K562 (cell line): Measurements from ENCODE around the gene SMAP2. TPM values are rescaled to one million over a fixed set of nuclear protein-coding genes. Genes with fewer than 3 reads are reported as not detected.

Source experiments
- CBX8 ChIP-seq: fragments of 200-600 bp; sonication (generic); IDR thresholded peaks from 2 replicates; pipeline ENCODE4 v1.6.1; 2012; ENCODE audit warnings: borderline replicate concordance, mixed run types, low read depth, mild to moderate bottlenecking, moderate library complexity, mixed read lengths, low read length, control low read depth, inconsistent platforms; ENCODE audit not compliant: poor library complexity, severe bottlenecking; ENCODE audit errors: extremely low read depth
- ETS2 ChIP-seq: IDR thresholded peaks from 2 replicates; pipeline ENCODE4 v1.6.1; 2016; ENCODE audit warnings: borderline replicate concordance, missing genetic modification characterization, mild to moderate bottlenecking, moderate library complexity, missing compliant biosample characterization; ENCODE audit not compliant: poor library complexity, severe bottlenecking
- FUS ChIP-seq: fragments of 200-400 bp; formaldehyde crosslinking; optimal IDR thresholded peaks from 2 replicates; pipeline ENCODE3; 2017; ENCODE audit warnings: low read depth, low read length
- HDAC2 ChIP-seq: fragments of 450-650 bp; IDR thresholded peaks from 2 replicates; pipeline ENCODE4 v1.6.1; 2016; ENCODE audit warnings: mild to moderate bottlenecking
- KAT7 ChIP-seq: sonication (generic); formaldehyde crosslinking; IDR thresholded peaks from 2 replicates; pipeline ENCODE4 v1.8.0; 2022; ENCODE audit warnings: missing genetic modification reagents, mild to moderate bottlenecking, borderline replicate concordance
- KDM1A ChIP-seq, 2 experiments: fragments of 450-650 bp; IDR thresholded peaks; 2 replicates each; pipeline ENCODE4 v1.6.1; 2016; ENCODE audit warnings: mild to moderate bottlenecking in 2 of 2
- KLF10 ChIP-seq: fragments of 250-450 bp; sonication (Bioruptor Pico); IDR thresholded peaks from 2 replicates; pipeline ENCODE4 v1.6.1; 2021; ENCODE audit warnings: matching md5 sums
- NCOA1 ChIP-seq: fragments of 450-650 bp; IDR thresholded peaks from 2 replicates; pipeline ENCODE4 v1.6.1; 2016; ENCODE audit warnings: low read depth
- NFE2L1 ChIP-seq: fragments of 450-650 bp; IDR thresholded peaks from 2 replicates; pipeline ENCODE4 v1.6.1; 2016; ENCODE audit warnings: missing genetic modification characterization, low read depth, mild to moderate bottlenecking, missing compliant biosample characterization, moderate library complexity, borderline replicate concordance
- PURB ChIP-seq: sonication (generic); formaldehyde crosslinking; IDR thresholded peaks from 2 replicates; pipeline ENCODE4 v1.9.0; 2021; ENCODE audit warnings: low read depth, mild to moderate bottlenecking, missing genetic modification reagents
- RB1 ChIP-seq: fragments of 450-650 bp; IDR thresholded peaks from 2 replicates; pipeline ENCODE4 v1.6.1; 2017; ENCODE audit warnings: low read depth, mild to moderate bottlenecking
- RBM25 ChIP-seq: fragments of 200-400 bp; formaldehyde crosslinking; IDR thresholded peaks from 2 replicates; pipeline ENCODE4 v1.6.1; 2018; ENCODE audit warnings: low read length, low read depth, moderate library complexity; ENCODE audit not compliant: severe bottlenecking
- RNF2 ChIP-seq: sonication (generic); IDR thresholded peaks from 2 replicates; pipeline ENCODE4 v1.6.1; 2016
- SIN3B ChIP-seq: fragments of 450-650 bp; IDR thresholded peaks from 2 replicates; pipeline ENCODE4 v1.6.1; 2017; ENCODE audit warnings: low read depth, mild to moderate bottlenecking, moderate library complexity
- TAF7 ChIP-seq: fragments of 450-650 bp; IDR thresholded peaks from 2 replicates; pipeline ENCODE4 v1.6.1; 2016; ENCODE audit warnings: missing genetic modification characterization, missing compliant biosample characterization
- TAL1 ChIP-seq: fragments of 450-650 bp; IDR thresholded peaks from 2 replicates; pipeline ENCODE4 v1.6.1; 2016; ENCODE audit warnings: mild to moderate bottlenecking
- ZNF121 ChIP-seq: sonication (generic); formaldehyde crosslinking; conservative IDR thresholded peaks from 2 replicates; pipeline ENCODE4 v1.8.0; 2022; ENCODE audit warnings: missing genetic modification reagents
- ZNF584 ChIP-seq: fragments of 200-800 bp; sonication (Bioruptor generic); IDR thresholded peaks from 2 replicates; pipeline ENCODE4 v1.6.1; 2016; ENCODE audit warnings: low read depth, mild to moderate bottlenecking, missing genetic modification characterization, missing compliant biosample characterization
- polyA plus RNA-seq, 8 experiments: library from polyadenylated mRNA; depleted of rRNA in 4 of 8; stranded (reverse) in 5 of 8; unstranded in 3 of 8; fragments of >200 nt; fragmentation: Nextera tagmentation in 2 of 8; fragmentation: Illumina TruSeq in 1 of 8; extraction: Ambion mirVana in 2 of 8; extraction: Trizol in 1 of 8; gene quantifications; 2 replicates each; pipeline versions ENCODE4 v1.2.1 to v1.2.3, GENCODE V29; 2011 to 2014; ENCODE audit warnings: inconsistent platforms in 1 of 8, missing spikeins in 1 of 8
- total RNA-seq, 7 experiments: library from RNA; depleted of rRNA in 6 of 7; stranded (reverse); fragments of >200 nt in 6 of 7; fragmentation: Illumina TruSeq in 2 of 7; extraction: Trizol in 2 of 7; gene quantifications; 2 replicates each; pipeline versions ENCODE4 v1.2.1 to v1.2.3, GENCODE V29; 2011 to 2021; ENCODE audit warnings: low replicate concordance in 1 of 7
- TF ChIP-seq, protein P1 (sequence below): sonication (generic); formaldehyde crosslinking; IDR thresholded peaks from 2 replicates; pipeline ENCODE4 v1.8.0; 2022; ENCODE audit warnings: mild to moderate bottlenecking, missing genetic modification reagents
- TF ChIP-seq, protein P2 (sequence below): fragments of 450-650 bp; IDR thresholded peaks from 2 replicates; pipeline ENCODE4 v1.6.1; 2017; ENCODE audit warnings: mild to moderate bottlenecking, moderate library complexity
- TF ChIP-seq, protein P3 (sequence below): sonication (generic); formaldehyde crosslinking; IDR thresholded peaks from 2 replicates; pipeline ENCODE4 v1.8.0; 2022; ENCODE audit warnings: missing genetic modification reagents, mild to moderate bottlenecking, moderate library complexity, borderline replicate concordance
- TF ChIP-seq, protein P4 (sequence below), 3 experiments: IDR thresholded peaks in 2 of 3; conservative IDR thresholded peaks in 1 of 3; 2 replicates each; pipeline ENCODE4 v1.5.1; 2011 to 2012; ENCODE audit warnings: low read length in 3 of 3, mild to moderate bottlenecking in 3 of 3, control low read depth in 2 of 3, improper control_type of control experiment in 1 of 3, inconsistent platforms in 1 of 3, low read depth in 1 of 3, mixed read lengths in 1 of 3, moderate library complexity in 1 of 3; ENCODE audit not compliant: insufficient read depth in 2 of 3
- TF ChIP-seq, protein P5 (sequence below): fragments of 250-450 bp; sonication (Bioruptor Pico); IDR thresholded peaks from 2 replicates; pipeline ENCODE4 v1.8.0; 2022; ENCODE audit warnings: moderate library complexity, mild to moderate bottlenecking, inconsistent platforms

Gene SMAP2
- total and polyA plus RNA-seq, 9 of the 15 experiments (the other 6 are each of a cell fraction or from before 2014, with no cell fraction given), result 38.7 to 212 (median 94.1) TPM

DNA sequence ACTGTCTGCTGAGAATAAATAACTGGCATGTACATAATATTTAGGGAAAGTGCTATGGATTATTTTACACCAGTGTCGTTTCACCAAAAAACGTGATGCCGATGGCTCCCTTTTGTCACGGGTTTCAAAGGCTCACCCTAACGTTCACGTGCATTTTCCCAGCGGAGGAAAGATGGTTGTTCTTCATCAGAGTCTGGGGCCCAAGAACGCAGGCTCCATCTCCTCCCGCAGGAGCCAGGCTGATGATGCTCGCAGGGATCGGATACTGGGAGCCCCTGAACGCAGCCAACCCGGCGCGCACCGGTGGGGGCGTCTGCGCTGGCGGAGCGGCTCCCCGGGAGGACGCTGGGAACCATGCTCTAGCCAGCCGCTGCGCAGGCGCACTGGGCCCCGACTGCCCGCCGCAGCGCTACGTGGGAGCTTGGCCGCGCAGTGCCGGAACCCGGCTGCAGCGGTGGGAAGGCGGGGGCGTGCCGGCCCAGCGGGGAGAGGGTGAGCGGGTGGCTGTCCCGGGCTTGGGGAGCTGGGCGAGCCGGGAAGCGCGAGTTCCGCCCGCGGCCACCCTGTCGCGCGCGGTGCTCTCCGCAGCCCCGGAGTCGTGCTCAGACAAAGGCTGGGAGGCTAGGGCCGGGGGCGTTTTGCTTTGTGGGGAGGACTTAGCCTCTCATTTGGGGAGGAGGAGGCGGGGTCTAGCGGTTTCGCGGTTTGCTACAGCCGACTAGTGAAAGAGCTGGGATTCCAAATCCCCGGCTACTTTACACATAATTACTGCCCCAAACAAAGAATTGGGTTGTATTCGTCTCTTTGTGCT lies 76.4 kb downstream of the SMAP2 start, which contains the start of gene ZFP69B (continued):
- TF ChIP-seq, protein P1, sequence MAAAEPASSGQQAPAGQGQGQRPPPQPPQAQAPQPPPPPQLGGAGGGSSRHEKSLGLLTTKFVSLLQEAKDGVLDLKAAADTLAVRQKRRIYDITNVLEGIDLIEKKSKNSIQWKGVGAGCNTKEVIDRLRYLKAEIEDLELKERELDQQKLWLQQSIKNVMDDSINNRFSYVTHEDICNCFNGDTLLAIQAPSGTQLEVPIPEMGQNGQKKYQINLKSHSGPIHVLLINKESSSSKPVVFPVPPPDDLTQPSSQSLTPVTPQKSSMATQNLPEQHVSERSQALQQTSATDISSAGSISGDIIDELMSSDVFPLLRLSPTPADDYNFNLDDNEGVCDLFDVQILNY (CRISPR knock-in tag), result no peak
- no peak for TF ChIP-seq KAT7
- TF ChIP-seq TAF7 (tag), result no peak
- TF ChIP-seq KDM1A (IDR thresholded peaks at IDR 0.05), result peak; percentile 25 to 27; a peak in 1 of 4 replicates
- TF ChIP-seq CBX8, result no peak
- no peak for TF ChIP-seq ZNF584
- TF ChIP-seq, protein P2, sequence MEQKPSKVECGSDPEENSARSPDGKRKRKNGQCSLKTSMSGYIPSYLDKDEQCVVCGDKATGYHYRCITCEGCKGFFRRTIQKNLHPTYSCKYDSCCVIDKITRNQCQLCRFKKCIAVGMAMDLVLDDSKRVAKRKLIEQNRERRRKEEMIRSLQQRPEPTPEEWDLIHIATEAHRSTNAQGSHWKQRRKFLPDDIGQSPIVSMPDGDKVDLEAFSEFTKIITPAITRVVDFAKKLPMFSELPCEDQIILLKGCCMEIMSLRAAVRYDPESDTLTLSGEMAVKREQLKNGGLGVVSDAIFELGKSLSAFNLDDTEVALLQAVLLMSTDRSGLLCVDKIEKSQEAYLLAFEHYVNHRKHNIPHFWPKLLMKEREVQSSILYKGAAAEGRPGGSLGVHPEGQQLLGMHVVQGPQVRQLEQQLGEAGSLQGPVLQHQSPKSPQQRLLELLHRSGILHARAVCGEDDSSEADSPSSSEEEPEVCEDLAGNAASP, result no peak
- TF ChIP-seq ZNF121 (CRISPR knock-in tag), result no peak
- no peak for TF ChIP-seq NCOA1
- TF ChIP-seq, protein P3, sequence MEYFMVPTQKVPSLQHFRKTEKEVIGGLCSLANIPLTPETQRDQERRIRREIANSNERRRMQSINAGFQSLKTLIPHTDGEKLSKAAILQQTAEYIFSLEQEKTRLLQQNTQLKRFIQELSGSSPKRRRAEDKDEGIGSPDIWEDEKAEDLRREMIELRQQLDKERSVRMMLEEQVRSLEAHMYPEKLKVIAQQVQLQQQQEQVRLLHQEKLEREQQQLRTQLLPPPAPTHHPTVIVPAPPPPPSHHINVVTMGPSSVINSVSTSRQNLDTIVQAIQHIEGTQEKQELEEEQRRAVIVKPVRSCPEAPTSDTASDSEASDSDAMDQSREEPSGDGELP (CRISPR knock-in tag), result peak; percentile 63
- peak; percentile 50 for TF ChIP-seq RNF2
- no peak for TF ChIP-seq RBM25
- no peak for TF ChIP-seq HDAC2
- TF ChIP-seq, protein P4, sequence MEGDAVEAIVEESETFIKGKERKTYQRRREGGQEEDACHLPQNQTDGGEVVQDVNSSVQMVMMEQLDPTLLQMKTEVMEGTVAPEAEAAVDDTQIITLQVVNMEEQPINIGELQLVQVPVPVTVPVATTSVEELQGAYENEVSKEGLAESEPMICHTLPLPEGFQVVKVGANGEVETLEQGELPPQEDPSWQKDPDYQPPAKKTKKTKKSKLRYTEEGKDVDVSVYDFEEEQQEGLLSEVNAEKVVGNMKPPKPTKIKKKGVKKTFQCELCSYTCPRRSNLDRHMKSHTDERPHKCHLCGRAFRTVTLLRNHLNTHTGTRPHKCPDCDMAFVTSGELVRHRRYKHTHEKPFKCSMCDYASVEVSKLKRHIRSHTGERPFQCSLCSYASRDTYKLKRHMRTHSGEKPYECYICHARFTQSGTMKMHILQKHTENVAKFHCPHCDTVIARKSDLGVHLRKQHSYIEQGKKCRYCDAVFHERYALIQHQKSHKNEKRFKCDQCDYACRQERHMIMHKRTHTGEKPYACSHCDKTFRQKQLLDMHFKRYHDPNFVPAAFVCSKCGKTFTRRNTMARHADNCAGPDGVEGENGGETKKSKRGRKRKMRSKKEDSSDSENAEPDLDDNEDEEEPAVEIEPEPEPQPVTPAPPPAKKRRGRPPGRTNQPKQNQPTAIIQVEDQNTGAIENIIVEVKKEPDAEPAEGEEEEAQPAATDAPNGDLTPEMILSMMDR (IDR thresholded peaks at IDR 0.05 in 2 of 3, conservative IDR thresholded peaks at IDR 0.05 in 1 of 3; ENCODE audit: insufficient read depth in 2 of 3, low read depth in 1 of 3, low read length in 3 of 3), result peak; percentile 14 to 23 (median 18); a peak in 1 of 6 replicates
- peak; percentile 80; the same call in 1 of the 2 replicates for TF ChIP-seq RB1
- no peak for TF ChIP-seq KLF10 (CRISPR knock-in tag)
- TF ChIP-seq ETS2 (tag), result no peak
- TF ChIP-seq NFE2L1 (tag), result no peak
- no peak for TF ChIP-seq FUS
- no peak for TF ChIP-seq PURB (CRISPR knock-in tag)
- peak; percentile 50 for TF ChIP-seq SIN3B
- TF ChIP-seq, protein P5, sequence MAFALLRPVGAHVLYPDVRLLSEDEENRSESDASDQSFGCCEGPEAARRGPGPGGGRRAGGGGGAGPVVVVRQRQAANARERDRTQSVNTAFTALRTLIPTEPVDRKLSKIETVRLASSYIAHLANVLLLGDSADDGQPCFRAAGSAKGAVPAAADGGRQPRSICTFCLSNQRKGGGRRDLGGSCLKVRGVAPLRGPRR (CRISPR knock-in tag), result no peak
- no peak for TF ChIP-seq TAL1
